Stimulated activated naive CD8-positive, alpha-beta T cell treated with anti-CD3 and anti-CD28 coated beads, Interleukin-15, amount 100 ng/mL, for 72 hours (primary cell): Measurements from ENCODE around the gene CAPN1.

Experiments used
- ATAC-seq: fragments of 150-1000 bp; cut with Tn5 transposase; 2 replicates; pipeline ENCODE4 v1.10.0; 2021; ENCODE audit warnings: mild to moderate bottlenecking, moderate library complexity
- DNase-seq, 2 donors: peaks; one replicate each; pipeline ENCODE4 v3.0.0; 2021 to 2022
- H3K27ac Mint-ChIP-seq, 2 donors: one replicate each; pipeline ENCODE4 v1.8.0; 2022; ENCODE audit warnings: mild to moderate bottlenecking in 2 of 2, mixed read lengths in 2 of 2, moderate library complexity in 2 of 2
- H3K27me3 Mint-ChIP-seq: one replicate; pipeline ENCODE4 v1.8.0; 2022; ENCODE audit warnings: mixed read lengths
- H3K4me1 Mint-ChIP-seq: one replicate; pipeline ENCODE4 v1.8.0; 2022; ENCODE audit warnings: mild to moderate bottlenecking, mixed read lengths
- H3K4me3 Mint-ChIP-seq, 2 donors: one replicate each; pipeline ENCODE4 v1.8.0; 2022; ENCODE audit warnings: mild to moderate bottlenecking in 2 of 2, mixed read lengths in 2 of 2, moderate library complexity in 1 of 2
- H3K9me3 Mint-ChIP-seq, 2 donors: one replicate each; pipeline ENCODE4 v1.8.0; 2022; ENCODE audit warnings: mixed read lengths in 2 of 2

Gene CAPN1

DNA sequence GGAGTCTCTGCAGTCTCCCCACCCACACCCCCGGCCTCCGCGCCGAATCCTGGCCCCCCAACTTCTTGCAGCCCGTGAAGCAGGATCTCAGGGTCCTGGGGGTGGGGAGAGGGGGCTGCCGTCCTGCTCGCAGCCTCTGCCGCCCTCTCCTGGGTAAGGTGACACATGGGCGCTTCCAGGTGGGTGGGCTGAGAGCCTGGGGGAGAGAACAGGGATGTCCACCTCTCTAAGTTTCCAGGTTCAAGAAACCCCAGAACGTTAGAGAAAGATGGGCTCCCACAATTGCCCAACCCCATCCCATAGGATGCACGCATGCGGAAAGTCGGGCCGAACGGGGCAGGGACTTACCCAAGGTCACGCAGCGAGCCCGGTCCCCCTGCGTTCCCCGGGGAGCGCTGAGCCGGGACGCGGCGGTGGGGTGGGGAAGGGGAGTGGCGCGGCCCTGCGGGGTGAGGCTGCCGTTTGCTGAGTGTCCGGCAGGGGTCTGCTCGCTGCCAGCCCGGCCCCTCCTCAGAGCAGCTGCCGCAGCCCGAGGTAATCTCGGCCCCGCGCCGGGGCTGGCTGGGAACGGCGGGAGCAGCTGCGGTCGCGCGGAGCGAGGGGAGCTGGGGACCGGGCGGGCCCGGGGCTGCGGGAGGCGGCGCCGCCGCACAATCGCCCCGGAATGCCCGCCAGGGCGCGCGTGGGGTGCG lies 705 bp upstream of the CAPN1 start:
- peak; percentile 69 to 74 for DNase-seq
- Mint-ChIP-seq H3K9me3 (no peaks in the 10 kb centered on the region), H3K4me3 (peak overlapping the region; percentile 88 to 99), H3K4me1 (peaks cover 18% of the 10 kb centered on the region), H3K27me3 (no peaks in the 10 kb centered on the region), H3K27ac (peak overlapping the region; percentile 81 to 88)
- ATAC-seq, result peak; percentile 88

- peak in 1 of 2 donors; percentile 9 for DNase-seq
- peak; percentile 19 for ATAC-seq
- peaks cover 18% of the 10 kb centered on the region for H3K4me1 Mint-ChIP-seq
- H3K27me3 Mint-ChIP-seq, result no peaks in the 10 kb centered on the region
- no peaks in the 10 kb centered on the region for H3K9me3 Mint-ChIP-seq
- H3K4me3 Mint-ChIP-seq, result peak overlapping the region; percentile 98 to 99
- H3K27ac Mint-ChIP-seq, result peak overlapping the region in 1 of 2 donors; percentile 89
Observed at GRCh38 chr11:65182258-65183170, 786 bp downstream of the CAPN1 start.

GRCh38 chr11:65183201-65183891 lies 1.6 kb downstream of the CAPN1 start:
- peaks cover 18% of the 10 kb centered on the region for H3K4me1 Mint-ChIP-seq
- no peak for DNase-seq
- no peaks in the 10 kb centered on the region for H3K9me3 Mint-ChIP-seq
- H3K4me3 Mint-ChIP-seq, result peak overlapping the region; percentile 98 to 99
- peak overlapping the region in 1 of 2 donors; percentile 19 for H3K27ac Mint-ChIP-seq
- H3K27me3 Mint-ChIP-seq, result no peaks in the 10 kb centered on the region
- no peak for ATAC-seq

DNA sequence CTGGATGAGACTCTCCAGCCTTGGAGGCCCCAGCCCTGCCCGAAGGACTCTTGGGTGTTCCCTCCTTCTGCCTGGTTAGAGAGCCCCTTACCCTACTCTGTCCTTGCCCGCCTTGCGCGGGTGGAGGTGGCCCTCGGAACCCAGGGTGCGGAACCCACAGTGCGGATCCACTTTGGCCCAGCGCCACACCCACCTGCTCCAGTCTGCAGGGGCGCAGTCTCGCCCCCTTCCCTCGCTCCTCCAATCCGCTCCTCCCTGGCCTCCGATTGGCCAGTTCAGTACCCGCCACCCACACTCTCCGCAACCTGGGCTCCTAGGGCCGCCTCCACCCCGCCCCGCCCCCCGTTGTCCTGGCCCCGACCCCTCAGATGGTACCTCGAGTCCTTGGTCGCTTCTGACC lies 2.4 kb downstream of the CAPN1 start:
- no peak for ATAC-seq
- Mint-ChIP-seq H3K4me1 (peaks cover 18% of the 10 kb centered on the region), H3K27me3 (no peaks in the 10 kb centered on the region), H3K4me3 (peak overlapping the region in 1 of 2 donors; percentile 3), H3K27ac (no peak overlapping the region), H3K9me3 (no peaks in the 10 kb centered on the region)
- no peak for DNase-seq

DNA sequence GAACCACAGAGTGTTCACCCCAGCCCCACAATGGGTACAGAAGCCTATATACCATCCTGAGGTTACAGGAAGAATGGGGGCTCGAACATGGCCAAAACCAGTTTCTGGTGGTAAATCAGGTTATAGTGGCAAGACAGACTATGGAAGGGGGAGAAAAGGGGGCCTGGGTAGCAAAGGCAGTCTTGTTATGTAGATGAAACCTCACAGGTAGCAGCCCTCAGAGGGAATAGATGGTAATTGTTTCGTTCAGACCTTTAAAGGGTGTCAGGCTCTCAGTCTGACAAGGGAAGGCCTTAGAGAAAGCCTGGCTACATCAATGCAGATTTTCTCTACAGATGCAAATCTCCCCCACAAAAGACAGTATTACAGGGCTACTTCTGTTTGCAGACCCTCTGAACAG lies 3.4 kb downstream of the CAPN1 start:
- no peak for ATAC-seq
- H3K9me3 Mint-ChIP-seq, result no peaks in the 10 kb centered on the region

GRCh38 chr11:65185869-65186341 lies 4.2 kb downstream of the CAPN1 start:
- no peaks in the 10 kb centered on the region for H3K9me3 Mint-ChIP-seq
- DNase-seq, result no peak
- no peaks in the 10 kb centered on the region for H3K27me3 Mint-ChIP-seq
- H3K4me3 Mint-ChIP-seq, result no peak overlapping the region
- H3K4me1 Mint-ChIP-seq, result peaks cover 18% of the 10 kb centered on the region
- no peak for ATAC-seq
- H3K27ac Mint-ChIP-seq, result no peak overlapping the region

More for the DNA sequence above, 3.4 kb downstream of the CAPN1 start:
- Mint-ChIP-seq H3K4me3 (no peak overlapping the region), H3K27me3 (no peaks in the 10 kb centered on the region), H3K27ac (peak overlapping the region in 1 of 2 donors; percentile 76), H3K4me1 (peaks cover 18% of the 10 kb centered on the region)
- DNase-seq, result no peak

DNA sequence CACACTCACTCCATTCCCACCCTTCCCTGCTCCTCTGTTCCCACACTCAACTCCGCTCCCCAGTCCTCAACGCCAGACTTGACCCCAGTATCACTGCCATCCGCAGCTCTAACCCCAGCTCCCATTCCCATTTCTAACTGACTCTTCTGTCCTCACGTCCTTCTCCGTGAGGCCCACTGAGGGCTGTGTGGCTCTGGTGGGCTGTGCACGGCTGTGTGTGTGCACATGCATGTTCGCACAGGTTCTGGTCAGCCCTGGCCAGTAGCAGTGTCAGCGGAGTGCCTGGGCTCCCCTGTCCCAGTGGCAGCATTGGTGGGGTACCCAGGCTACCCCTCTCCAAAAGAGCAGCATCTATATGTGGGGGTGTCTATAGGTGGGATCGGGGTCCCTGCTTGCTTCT lies 5.0 kb downstream of the CAPN1 start:
- ATAC-seq (no peak), DNase-seq (no peak)
- peaks cover 18% of the 10 kb centered on the region for H3K4me1 Mint-ChIP-seq
- no peak overlapping the region for H3K4me3 Mint-ChIP-seq
- H3K27me3 Mint-ChIP-seq, result no peaks in the 10 kb centered on the region
- no peak overlapping the region for H3K27ac Mint-ChIP-seq
- no peaks in the 10 kb centered on the region for H3K9me3 Mint-ChIP-seq

DNA sequence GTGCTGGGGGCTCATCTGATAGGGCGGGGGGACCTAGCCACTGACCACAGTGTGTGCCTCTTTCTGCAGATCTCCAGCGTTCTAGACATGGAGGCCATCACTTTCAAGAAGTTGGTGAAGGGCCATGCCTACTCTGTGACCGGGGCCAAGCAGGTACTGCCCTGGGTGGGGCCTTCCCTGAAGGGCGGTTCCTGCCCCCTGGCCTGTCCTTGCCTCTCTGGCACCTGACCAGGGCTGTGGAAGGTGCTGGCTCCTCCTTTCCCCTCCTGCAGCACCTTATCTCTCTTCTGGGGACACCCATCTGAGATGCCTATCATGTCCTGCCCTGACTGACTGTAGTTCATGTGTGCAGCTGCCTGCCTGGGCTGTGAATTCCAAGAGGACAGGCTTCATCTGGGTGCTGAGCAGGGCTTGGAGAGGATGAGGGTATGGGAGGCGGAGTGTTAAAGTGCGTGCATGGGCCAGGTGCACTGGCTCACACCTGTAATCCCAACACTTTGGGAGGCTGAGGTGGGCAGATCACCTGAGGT lies 5.5 kb downstream of the CAPN1 start:
- H3K27me3 Mint-ChIP-seq, result no peaks in the 10 kb centered on the region
- ATAC-seq (no peak), DNase-seq (no peak)
- no peak overlapping the region for H3K4me3 Mint-ChIP-seq
- peaks cover 16% of the 10 kb centered on the region for H3K4me1 Mint-ChIP-seq
- no peak overlapping the region for H3K27ac Mint-ChIP-seq
- H3K9me3 Mint-ChIP-seq, result no peaks in the 10 kb centered on the region

DNA sequence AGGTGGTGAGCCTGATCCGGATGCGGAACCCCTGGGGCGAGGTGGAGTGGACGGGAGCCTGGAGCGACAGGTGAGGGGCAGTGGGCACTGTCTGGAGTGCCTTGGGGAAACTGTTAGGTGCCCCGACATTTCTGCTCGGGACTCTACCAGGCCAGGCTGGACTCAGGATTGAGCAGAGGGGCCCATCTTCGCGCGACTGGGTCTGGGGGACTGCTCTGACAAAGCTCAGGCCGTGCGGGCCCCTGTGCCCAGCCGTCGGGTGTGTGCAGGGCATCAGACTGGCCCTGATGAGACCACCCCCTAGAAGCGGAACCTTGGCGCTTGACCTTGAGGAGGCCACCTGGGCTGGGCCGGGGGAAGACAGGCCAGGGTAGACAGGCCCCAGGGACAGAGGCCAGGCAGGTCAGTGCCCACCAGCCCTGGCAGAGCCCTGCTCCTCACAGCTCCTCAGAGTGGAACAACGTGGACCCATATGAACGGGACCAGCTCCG lies 6.3 kb downstream of the CAPN1 start:
- Mint-ChIP-seq H3K27me3 (no peaks in the 10 kb centered on the region), H3K4me3 (no peak overlapping the region), H3K27ac (peak overlapping the region in 1 of 2 donors; percentile 71), H3K4me1 (peaks cover 8% of the 10 kb centered on the region), H3K9me3 (no peaks in the 10 kb centered on the region)
- ATAC-seq (peak; percentile 35), DNase-seq (no peak)

DNA sequence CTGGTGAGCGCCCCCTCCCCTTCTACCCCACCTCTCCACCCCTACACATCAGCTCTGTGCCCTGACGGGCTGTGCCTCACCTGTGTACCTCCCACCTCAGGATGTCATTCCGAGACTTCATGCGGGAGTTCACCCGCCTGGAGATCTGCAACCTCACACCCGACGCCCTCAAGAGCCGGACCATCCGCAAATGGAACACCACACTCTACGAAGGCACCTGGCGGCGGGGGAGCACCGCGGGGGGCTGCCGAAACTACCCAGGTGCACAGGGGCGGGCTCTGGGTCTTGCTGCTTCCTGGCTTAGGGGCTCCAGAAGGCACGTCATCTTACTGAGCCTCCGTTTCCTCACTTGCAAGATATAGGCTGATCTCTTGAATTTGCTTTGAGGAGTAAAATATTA lies 6.8 kb downstream of the CAPN1 start:
- peaks cover 3% of the 10 kb centered on the region for H3K4me1 Mint-ChIP-seq
- no peaks in the 10 kb centered on the region for H3K9me3 Mint-ChIP-seq
- H3K4me3 Mint-ChIP-seq, result no peak overlapping the region
- ATAC-seq, result no peak
- no peaks in the 10 kb centered on the region for H3K27me3 Mint-ChIP-seq
- no peak for DNase-seq
- no peak overlapping the region for H3K27ac Mint-ChIP-seq

GRCh38 chr11:65189191-65189590 lies 7.5 kb downstream of the CAPN1 start:
- Mint-ChIP-seq H3K27ac (no peak overlapping the region), H3K27me3 (no peaks in the 10 kb centered on the region), H3K4me3 (no peak overlapping the region), H3K9me3 (no peaks in the 10 kb centered on the region), H3K4me1 (no peaks in the 10 kb centered on the region)
- ATAC-seq (no peak), DNase-seq (no peak)

DNA sequence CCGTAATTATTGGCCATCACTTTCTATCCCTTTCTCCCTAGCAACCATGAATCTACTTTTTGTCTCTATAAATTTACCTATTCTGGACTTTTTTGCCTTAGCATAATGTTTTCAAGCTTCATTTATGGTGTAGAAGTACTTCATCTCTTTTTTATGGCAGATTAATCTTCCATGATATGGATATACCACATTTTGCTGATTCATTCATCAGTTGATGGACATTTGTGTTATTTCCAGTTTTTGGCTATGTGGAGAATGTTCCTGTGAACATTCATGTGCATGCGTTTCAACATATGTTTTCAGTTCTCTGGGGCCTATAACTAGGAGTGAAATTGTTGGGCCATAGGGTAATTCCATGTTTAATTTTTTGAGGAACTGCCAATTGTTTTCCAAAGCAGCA lies 12.8 kb downstream of the CAPN1 start:
- Mint-ChIP-seq H3K4me3 (no peak overlapping the region), H3K27ac (no peak overlapping the region)

GRCh38 chr11:65204143-65204542 lies 22.4 kb downstream of the CAPN1 start:
- Mint-ChIP-seq H3K9me3 (no peaks in the 10 kb centered on the region), H3K4me1 (peaks cover 7% of the 10 kb centered on the region), H3K27ac (no peak overlapping the region), H3K27me3 (no peaks in the 10 kb centered on the region), H3K4me3 (no peak overlapping the region)
- DNase-seq, result no peak
- no peak for ATAC-seq

More for the DNA sequence above, 12.8 kb downstream of the CAPN1 start:
- no peak for DNase-seq
- ATAC-seq, result no peak
- H3K4me1 Mint-ChIP-seq, result no peaks in the 10 kb centered on the region
- H3K9me3 Mint-ChIP-seq, result no peaks in the 10 kb centered on the region
- H3K27me3 Mint-ChIP-seq, result no peaks in the 10 kb centered on the region

GRCh38 chr11:65204646-65205601 lies 23.2 kb downstream of the CAPN1 start:
- H3K27ac Mint-ChIP-seq, result peak overlapping the region in 1 of 2 donors; percentile 17
- ATAC-seq, result peak; percentile 71

More at GRCh38 chr11:65204646-65205601, 23.2 kb downstream of the CAPN1 start:
- no peaks in the 10 kb centered on the region for H3K27me3 Mint-ChIP-seq
- H3K4me3 Mint-ChIP-seq, result no peak overlapping the region
- peaks cover 7% of the 10 kb centered on the region for H3K4me1 Mint-ChIP-seq
- peak; percentile 47 to 48 for DNase-seq
- H3K9me3 Mint-ChIP-seq, result no peaks in the 10 kb centered on the region
